Erythroblast (primary cell): Measurements from ENCODE around the gene PLCB3.

ENCODE experiments used
- GATA1 ChIP-seq: IDR thresholded peaks from 2 replicates; pipeline ENCODE4 v1.6.1; 2011; ENCODE audit warnings: low read depth, mild to moderate bottlenecking, control low read depth, low read length, moderate library complexity
- POLR2A ChIP-seq: IDR thresholded peaks from 2 replicates; pipeline ENCODE4 v1.6.1; 2011; ENCODE audit warnings: mild to moderate bottlenecking, low read length

DNA sequence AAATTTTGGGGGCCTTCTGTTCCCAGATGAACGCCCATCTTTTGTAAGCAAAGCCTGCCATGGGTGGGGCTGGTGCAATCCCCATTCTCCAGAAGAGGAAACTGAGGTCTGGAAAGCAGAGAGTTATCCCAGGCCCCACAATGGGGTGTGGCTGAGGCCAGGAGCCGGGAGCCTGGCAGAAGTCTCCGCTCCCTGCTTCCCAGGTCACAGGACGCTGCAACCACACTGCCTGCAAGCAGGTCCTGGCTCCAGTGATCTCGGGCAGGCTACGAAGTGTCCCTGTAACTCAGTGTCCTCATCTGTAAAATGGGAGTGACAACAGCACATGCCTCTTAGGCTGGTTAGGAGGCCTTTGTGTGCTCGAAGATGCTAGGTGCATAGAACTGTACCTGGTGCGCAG is 1.7 kb downstream of the PLCB3 start:
- TF ChIP-seq POLR2A, result no peak
- TF ChIP-seq GATA1, result no peak
